Measurements from ENCODE around the gene GABRP. TPM values are rescaled to one million over a fixed set of nuclear protein-coding genes. Genes with fewer than 3 reads are reported as not detected.

GABRP gene
- polyA plus RNA-seq, 1 donor (not counting 4 experiments of a cell fraction or from before 2014, with no cell fraction given), result 0.18 TPM

- no peak overlapping the region for H2AFZ ChIP-seq (ENCODE audit: control insufficient read depth, low read length)
- H3K4me1 ChIP-seq (ENCODE audit: control insufficient read depth, extremely low read depth, insufficient read depth, low read length), result no peaks in the 10 kb centered on the region
- no peak overlapping the region for H3K4me2 ChIP-seq (ENCODE audit: control insufficient read depth, extremely low read depth, insufficient read depth, low read depth, low read length)
- DNase-seq (ENCODE audit: low read depth, low spot score) (no peak), FAIRE-seq (no peak)
- H3K27ac ChIP-seq (ENCODE audit: control insufficient read depth, insufficient read depth, low read length), result no peak overlapping the region
- H4K20me1 ChIP-seq (ENCODE audit: control insufficient read depth, extremely low read depth, insufficient read depth, low read length), result no peaks in the 10 kb centered on the region
- no peak for TF ChIP-seq CTCF (optimal IDR thresholded peaks at IDR 0.05 in 1 of 3, IDR thresholded peaks at IDR 0.05 in 1 of 3, conservative IDR thresholded peaks at IDR 0.05 in 1 of 3; ENCODE audit: extremely low read depth in 1 of 3, insufficient read depth in 2 of 3, low read length in 3 of 3)
- no peak for TF ChIP-seq EZH2 (IDR thresholded peaks at IDR 0.05; ENCODE audit: low read length)
- no peaks in the 10 kb centered on the region for H3K9me1 ChIP-seq (ENCODE audit: control insufficient read depth, extremely low read depth, insufficient read depth, low read length)
- H3K36me3 ChIP-seq (ENCODE audit: control insufficient read depth in 2 of 2, extremely low read depth in 1 of 2, insufficient read depth in 2 of 2, low read length in 2 of 2), result no peaks in the 10 kb centered on the region
- no peaks in the 10 kb centered on the region for H3K9me3 ChIP-seq (ENCODE audit: control insufficient read depth, low read depth, low read length)
- H3K79me2 ChIP-seq (ENCODE audit: control insufficient read depth, insufficient read depth, low read length), result no peaks in the 10 kb centered on the region
- H3K9ac ChIP-seq (ENCODE audit: control insufficient read depth, extremely low read depth, insufficient read depth, low read length), result no peak overlapping the region
- no peak overlapping the region for H3K4me3 ChIP-seq (ENCODE audit: control insufficient read depth in 2 of 3, extremely low read depth in 1 of 3, insufficient read depth in 2 of 3, low read depth in 1 of 3, low read length in 3 of 3)
- H3K27me3 ChIP-seq (ENCODE audit: control insufficient read depth, extremely low read depth, insufficient read depth, low read length), result no peaks in the 10 kb centered on the region
- dilution Hi-C loops (cut with MboI; ENCODE audit: extremely low pct_ligation_motif_present, low sequenced_read_pairs), result no loop called here
These were observed 44.1 kb upstream of the GABRP start for GRCh38 chr5:170739446-170739845.

DNA sequence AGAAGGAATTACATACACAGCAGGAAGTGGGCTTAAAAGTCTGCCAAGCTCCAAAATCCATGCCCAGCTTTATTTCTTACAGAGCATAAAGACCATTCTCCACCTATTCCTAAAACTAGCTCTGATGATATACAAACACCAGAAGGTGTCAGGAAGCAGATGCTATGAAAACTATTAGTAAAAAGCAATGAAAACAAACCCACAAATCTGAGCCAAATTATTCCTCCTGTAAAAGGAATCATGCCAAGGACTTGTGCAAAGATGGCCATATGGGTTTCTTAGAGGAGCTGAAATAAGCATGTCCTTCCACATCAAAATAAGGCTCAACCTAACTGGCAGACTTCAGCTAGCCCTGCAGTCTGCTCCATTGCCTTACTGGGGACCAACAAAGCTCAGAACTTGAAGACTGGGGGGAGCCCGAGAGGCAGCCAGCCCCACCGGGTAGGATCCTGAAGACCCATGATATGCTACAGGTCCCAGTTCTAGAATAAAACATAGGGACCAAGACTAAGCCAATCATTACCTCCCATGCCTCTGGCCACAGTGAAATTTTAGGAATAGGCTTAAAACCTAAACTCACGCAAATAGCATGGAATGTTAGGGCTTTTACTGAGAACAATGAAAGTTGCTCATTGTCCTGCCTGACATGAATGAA lies 42.8 kb upstream of the GABRP start:
- Histone ChIP-seq H3K4me3 (ENCODE audit: control insufficient read depth in 2 of 3, extremely low read depth in 1 of 3, insufficient read depth in 2 of 3, low read depth in 1 of 3, low read length in 3 of 3) (no peak overlapping the region), H3K4me2 (ENCODE audit: control insufficient read depth, extremely low read depth, insufficient read depth, low read depth, low read length) (no peak overlapping the region), H3K9me1 (ENCODE audit: control insufficient read depth, extremely low read depth, insufficient read depth, low read length) (no peaks in the 10 kb centered on the region), H3K36me3 (ENCODE audit: control insufficient read depth in 2 of 2, extremely low read depth in 1 of 2, insufficient read depth in 2 of 2, low read length in 2 of 2) (no peaks in the 10 kb centered on the region), H4K20me1 (ENCODE audit: control insufficient read depth, extremely low read depth, insufficient read depth, low read length) (no peaks in the 10 kb centered on the region), H2AFZ (ENCODE audit: control insufficient read depth, low read length) (no peak overlapping the region), H3K9me3 (ENCODE audit: control insufficient read depth, low read depth, low read length) (no peaks in the 10 kb centered on the region), H3K9ac (ENCODE audit: control insufficient read depth, extremely low read depth, insufficient read depth, low read length) (no peak overlapping the region), H3K4me1 (ENCODE audit: control insufficient read depth, extremely low read depth, insufficient read depth, low read length) (peaks cover 9% of the 10 kb centered on the region), H3K27me3 (ENCODE audit: control insufficient read depth, extremely low read depth, insufficient read depth, low read length) (no peaks in the 10 kb centered on the region), H3K79me2 (ENCODE audit: control insufficient read depth, insufficient read depth, low read length) (no peaks in the 10 kb centered on the region), H3K27ac (ENCODE audit: control insufficient read depth, insufficient read depth, low read length) (no peak overlapping the region)
- FAIRE-seq (no peak), DNase-seq (ENCODE audit: low read depth, low spot score) (no peak)
- dilution Hi-C loops (cut with MboI; ENCODE audit: extremely low pct_ligation_motif_present, low sequenced_read_pairs), result no loop called here
- no peak for TF ChIP-seq EZH2 (IDR thresholded peaks at IDR 0.05; ENCODE audit: low read length)
- TF ChIP-seq CTCF (optimal IDR thresholded peaks at IDR 0.05 in 1 of 3, IDR thresholded peaks at IDR 0.05 in 1 of 3, conservative IDR thresholded peaks at IDR 0.05 in 1 of 3; ENCODE audit: extremely low read depth in 1 of 3, insufficient read depth in 2 of 3, low read length in 3 of 3), result no peak
